ENCODE data around the gene PIK3R5.

DNA sequence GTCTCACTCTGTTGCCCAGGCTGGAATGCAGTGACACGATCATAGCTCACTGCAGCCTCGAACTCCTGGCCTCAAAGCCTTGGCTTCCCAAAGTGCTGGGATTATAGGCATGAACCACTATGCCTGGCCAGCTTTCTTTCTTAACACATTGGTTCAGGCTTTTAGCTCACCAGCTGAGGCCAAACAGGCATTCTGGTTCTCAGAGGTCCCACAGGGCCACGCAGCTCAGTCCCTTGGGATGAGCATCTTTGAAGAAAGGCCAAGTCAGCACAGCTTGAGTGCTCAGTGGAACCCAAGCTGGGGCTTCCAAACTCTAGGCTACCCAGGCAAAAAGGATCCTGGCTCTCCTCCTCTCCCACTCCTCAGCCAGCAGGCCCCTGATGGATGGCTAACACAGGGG lies 2.5 kb downstream of the PIK3R5 start:
- TF ChIP-seq CTCF (IDR thresholded peaks at IDR 0.05; ENCODE audit: insufficient read depth, low read depth, low read length) (no peak), EZH2 (IDR thresholded peaks at IDR 0.05; ENCODE audit: insufficient read depth, low read length) (no peak)

Measured in astrocyte (in vitro differentiated cells and primary cell).